GM21360 (cell line): Measurements from ENCODE around the gene DIP2A.
"Not testable (repeated sequence)": the region's sequence is repeated elsewhere in the genome, so short reads cannot be mapped to it uniquely, and the experiment has no call there.

Experiments
- ATAC-seq: cut with Tn5 transposase; IDR thresholded peaks from one replicate; pipeline ENCODE4 v1.9.1; 2021; ENCODE audit warnings: mild to moderate bottlenecking, moderate library complexity; ENCODE audit not compliant: unreplicated experiment

Gene DIP2A

DNA sequence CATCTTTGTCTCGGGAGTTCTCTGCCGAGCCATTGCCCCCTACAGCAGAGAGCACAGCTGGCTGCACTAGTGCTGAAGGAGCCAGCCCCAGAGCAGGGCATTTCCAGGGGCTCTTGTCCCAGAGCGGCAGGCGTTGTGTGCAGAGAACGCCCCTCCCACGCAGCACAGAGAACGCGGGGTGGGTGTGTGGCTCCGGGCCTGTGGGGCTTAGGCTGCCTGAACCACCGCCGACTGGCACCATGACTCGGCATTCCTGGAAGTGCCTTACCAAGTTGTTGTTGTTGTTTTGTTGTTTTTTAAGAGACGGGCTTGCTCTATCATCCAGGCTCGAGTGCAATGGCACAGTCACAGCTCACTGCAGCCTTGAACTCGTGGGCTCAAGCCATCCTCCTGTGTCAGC, 15.8 kb upstream of the DIP2A start:
- ATAC-seq: no peak

DNA sequence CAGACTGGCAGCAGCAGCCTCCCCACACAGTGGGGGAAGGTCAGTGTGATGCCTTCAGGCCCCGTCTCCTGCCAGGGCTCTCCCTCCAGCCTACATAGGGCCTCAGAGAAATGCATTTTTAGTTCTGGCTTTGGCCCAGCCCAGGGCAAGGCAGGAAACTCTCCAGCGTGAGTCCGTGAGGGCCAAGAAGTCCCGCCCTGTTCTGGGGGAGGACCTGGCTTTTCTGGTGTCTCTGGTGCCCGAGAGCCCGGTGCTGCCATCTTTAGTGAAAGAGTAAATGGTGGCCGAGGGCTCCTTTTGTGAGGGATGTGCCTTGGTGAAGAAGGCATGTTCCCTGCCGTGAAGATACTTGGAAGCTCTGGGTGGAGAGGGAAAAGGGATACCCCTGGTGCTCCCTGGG, 14.8 kb upstream of the DIP2A start:
- ATAC-seq: no peak

DNA sequence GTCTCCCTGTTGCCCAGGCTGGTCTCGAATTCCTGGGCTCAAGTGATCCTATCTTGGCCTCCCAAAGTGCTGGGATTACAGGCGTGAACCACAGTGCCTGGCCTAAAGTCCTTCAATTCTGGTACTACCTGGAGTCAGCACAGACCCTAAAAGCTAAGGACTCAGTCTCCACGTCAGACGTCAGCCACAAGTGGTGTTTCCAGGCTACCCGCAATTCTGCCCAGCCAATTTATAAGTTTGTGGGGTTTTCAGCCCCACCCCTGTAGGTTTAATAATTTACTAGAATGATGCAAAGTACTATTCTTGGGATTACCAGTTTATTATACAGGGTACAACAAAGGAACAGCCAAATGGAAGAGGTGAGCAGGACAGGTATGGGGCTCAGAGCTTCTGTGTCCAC, 10.6 kb upstream of the DIP2A start:
- ATAC-seq: no peak

DNA sequence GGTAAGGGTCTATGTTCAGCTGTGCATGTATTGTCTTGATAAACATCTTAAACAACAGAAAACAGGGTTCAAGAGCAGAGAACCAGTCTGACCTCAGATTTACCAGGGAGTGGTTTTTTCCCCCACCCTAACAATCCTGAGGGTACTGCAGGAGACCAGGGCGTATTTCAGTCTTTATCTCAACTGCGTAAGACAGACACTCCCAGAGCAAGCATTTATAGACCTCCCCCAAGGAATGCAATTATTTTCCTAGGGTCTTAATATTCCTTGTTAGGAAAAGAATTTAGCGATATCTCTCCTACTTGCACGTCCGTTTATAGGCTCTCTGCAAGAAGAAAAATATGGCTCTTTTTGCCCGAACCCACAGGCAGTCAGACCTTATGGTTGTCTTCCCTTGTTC, 9.8 kb upstream of the DIP2A start:
- not testable (repeated sequence) for ATAC-seq

DNA sequence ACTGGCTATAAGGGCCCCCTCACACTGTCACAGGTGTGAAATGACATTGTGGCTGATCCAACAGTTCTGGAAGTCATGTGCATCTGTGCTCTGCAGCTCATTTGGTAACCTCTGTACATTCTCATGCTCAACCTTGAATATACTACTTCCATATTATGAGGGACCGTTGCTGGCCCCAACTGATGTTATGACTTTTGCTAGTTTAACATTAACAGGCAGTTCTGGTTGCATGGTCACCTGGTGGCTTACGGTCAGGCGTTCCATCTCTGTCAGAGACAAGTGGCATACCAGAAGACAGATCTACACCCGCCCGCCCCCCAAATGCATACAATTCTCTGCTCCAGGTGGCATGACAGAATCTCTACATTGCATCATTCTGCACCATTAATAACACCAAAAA, 6.0 kb upstream of the DIP2A start:
- ATAC-seq: no peak

DNA sequence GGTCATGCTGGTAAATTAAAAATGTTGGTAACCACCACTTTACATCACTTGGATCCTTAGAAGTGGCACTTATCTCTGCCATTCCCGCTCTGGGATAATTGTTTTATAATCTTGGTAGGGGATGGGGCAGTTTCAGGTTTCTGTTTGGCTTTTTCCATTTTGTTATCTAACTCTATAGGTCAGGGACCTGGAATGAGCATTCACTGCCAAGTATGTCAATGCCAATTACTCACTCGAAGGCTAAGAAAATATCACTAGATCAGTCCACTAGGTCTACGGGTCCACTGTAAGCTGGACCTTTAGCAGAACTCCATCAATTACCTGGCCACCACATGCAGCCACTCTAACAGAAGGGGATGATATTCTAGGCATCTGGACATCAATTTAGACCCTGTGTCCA, 4.5 kb upstream of the DIP2A start:
- ATAC-seq: no peak

DNA sequence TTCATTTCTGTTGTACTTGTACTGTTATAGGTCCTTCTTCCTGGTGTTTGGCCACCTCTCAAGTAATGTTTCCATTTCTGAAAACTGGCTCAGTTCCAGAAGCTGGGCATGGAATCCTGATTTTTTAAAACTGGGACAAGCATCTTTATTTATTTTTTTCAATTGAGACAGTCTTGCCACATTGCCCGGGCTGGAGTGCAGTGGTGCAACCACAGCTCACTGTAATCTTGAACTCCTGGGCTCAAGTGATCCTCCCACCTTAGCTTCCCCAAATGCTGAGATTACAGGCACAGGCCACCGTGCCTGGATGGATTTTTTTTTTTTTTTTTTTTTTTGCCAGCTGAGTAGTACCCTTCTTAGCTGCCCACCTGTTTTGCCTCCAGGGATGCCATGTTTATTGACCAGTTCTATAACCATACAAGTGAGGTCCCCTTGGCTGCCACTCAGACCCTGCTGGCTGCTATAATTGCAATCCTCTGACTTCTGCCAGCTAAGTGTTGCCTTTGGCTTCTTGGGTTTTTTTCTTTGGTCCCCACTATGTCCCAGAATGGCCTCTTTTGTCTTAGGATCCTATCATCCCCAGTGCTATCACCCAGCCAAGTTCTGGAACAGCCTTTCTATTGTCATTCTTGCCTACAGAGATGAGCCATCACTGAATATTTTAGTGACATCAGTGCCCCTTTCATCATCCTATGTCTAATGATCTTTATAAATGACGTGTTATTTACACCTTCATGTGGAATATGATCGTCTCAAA, 3.9 kb upstream of the DIP2A start:
- ATAC-seq: no peak

DNA sequence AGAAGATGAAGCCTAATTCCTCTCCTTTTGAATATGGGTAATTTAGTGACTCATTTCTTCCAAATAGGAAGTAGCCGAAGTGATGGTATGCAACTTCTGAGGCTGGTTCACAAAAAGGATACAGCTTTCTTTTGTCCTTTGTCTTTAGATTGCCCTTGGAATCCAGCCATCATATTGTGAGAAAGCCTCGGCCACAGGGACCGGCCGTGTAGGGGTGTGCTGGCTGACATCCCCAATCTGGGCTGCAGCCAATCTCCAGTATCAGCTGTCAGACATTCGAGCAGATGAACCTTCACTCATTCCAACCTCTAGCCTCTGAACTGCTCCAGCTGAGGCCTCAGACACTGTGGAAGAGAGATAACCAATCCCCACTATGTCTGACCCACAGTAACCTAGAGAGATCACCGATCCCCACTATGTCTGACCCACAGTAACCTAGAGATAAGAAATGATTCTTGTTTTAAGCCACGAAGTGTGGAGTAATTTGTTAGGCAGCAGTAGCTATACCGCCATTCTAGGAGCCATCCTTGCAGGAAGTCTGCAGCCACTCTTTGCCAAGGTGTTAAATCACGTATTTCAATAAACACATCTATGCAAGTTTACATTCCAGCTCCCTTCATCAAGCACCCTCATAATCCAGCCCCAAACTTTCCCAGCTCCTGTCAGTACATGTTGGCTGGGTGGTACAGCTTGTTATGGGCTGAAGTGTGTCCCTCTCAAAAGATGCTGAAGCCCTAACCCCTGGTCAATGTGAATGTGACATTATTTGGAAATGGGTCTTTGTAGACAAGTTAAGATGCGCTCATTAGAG, 2.9 kb upstream of the DIP2A start:
- no peak for ATAC-seq

DNA sequence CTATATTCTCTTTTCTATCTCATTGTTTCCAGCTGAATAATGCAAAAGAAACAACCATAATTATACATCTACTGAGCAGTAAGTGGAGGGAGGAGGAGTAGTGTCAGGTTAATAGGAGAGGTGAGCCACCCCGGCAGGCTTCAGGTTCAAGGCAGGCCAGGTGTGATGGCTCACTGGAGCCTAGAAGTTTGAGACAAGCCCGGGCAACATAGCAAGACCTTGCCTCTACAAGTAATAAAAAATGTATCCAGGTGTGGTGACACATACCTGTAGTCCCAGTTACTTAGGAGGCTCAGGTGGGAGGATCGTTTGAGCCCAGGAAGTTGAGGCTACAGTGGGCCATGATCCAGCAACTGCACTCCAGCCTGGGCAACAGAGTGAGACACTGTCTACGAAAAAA, 1.9 kb upstream of the DIP2A start:
- no peak for ATAC-seq

DNA sequence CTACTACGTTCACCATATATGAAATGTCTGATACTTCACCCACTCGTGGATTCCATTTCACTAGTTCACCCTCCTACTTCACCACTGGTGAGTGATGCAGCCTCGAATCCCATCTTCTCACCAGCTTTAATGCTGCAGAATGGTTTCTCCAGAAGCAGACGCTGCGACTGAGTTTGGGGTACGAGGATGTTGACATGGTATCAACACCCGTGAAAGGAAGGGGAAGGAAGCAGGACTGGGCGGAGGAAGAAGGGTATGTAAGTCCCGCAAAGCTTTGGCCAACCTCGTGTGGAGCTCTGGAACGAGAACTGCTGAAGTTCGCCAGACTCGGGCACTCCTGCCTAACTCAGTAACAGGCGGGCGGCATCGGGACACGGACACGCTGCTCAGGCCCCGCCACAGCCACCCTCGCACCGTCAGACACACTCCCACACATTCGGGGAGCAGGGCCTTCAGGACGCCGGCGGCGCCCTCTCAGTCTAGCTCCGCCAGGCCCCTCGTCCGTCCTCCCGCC, 833 bp upstream of the DIP2A start:
- peak; percentile 12 for ATAC-seq

DNA sequence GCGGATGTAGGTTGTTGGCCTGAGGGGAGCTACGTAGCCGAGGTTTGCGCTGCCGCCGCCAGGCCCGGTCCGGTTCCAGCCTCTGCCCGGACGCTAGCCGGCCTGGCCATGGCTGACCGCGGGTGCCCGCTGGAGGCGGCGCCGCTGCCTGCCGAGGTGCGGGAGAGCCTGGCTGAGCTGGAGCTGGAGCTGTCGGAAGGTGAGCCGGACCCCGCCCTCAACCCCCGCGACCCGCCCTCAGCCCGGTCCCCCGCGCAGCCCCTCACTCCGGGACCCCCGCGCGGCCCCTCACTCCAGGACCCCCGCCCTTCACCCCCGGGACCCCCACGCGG, 299 bp downstream of the DIP2A start:
- no peak for ATAC-seq

DNA sequence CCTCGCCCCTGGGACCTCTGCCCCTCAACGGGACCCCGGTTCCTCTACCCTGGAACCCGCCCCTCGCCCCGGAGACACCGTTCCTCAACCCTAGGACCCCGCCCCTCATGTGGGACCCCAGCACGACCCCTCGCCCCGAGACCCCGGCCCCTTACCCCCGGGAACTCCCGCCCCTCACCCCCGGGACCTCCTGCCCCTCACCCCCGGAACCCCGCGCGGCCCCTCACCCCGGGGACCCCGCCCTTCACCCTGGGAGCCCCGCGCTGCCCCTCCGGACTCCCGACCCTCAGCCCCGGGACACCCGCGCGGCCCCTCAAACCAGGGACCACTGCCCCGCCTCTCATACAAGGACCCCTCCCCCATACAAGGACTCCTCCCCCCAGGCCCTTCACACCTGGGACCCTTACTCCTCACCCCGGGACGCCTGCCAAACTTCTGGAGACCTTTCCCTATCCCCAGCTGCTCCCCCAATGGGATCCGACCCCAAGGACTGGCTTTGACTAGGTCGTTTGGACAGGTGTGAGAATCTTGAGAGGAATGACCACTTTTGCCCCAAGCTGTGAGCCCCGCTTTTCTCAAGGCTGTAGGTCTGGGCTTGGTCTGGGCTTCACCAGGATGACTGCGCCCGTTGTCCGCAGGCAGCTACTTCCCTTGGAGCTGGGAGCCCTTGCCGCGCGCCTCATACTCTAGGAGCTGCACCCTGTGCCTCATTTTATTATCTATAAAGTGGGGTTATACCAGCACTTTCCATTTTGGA, 843 bp downstream of the DIP2A start:
- ATAC-seq: no peak

DNA sequence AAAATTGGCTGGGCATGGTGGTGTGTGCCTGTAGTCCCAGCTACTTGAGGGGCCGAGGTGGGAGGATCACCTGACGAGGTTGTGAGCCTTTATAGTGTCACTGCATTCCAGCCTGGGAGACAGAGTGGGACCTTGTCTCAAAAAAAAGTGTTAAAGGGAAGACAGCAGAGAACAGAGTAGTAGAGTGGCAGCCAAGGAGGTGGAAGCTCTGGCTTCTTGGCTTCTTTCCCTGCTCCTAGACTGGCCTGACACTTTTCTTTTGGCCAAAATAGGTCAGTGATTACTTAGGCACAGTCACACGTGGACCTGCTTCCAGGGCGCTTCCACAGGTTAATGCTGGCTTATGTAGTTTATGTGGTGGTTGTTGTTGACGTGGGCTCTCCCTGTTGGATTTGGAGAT, 3.2 kb downstream of the DIP2A start:
- ATAC-seq: no peak

DNA sequence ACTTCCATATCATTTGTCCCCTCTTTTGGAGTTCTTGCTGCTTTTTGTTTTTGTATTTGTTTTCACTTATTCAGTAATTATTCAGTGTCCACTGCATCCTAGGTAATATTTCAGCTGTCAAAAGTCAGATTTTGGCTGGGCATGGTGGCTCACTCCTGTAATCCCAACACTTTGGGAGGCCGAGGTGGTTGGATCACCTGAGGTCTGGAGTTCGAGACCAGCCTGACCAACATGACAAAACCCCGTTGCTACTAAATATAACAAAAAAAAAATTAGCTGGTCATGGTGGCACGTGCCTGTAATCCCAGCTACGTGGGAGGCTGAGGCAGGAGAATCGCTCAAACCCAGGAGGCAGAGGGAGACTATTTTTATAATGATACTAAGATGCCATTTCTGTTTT, 6.5 kb downstream of the DIP2A start:
- not testable (repeated sequence) for ATAC-seq

DNA sequence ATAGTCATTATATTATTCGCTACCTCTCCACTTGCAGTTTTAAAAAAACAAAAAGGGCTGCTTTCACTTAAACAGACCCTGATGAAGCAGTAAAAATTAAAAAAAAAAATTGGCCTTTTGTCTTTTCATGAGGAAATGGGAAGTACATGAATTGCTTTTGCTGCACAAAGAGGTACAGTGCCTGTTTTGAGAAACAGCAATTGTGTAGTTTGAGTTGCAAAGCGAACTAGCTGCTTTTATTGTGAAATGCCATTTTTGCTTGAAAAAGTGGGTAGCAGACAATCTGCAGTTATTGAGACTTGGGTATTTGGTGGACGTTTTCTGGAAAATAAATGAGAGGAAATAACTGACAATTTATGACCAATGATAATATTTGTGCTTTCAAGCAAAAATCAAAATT, 7.0 kb downstream of the DIP2A start:
- ATAC-seq: no peak

DNA sequence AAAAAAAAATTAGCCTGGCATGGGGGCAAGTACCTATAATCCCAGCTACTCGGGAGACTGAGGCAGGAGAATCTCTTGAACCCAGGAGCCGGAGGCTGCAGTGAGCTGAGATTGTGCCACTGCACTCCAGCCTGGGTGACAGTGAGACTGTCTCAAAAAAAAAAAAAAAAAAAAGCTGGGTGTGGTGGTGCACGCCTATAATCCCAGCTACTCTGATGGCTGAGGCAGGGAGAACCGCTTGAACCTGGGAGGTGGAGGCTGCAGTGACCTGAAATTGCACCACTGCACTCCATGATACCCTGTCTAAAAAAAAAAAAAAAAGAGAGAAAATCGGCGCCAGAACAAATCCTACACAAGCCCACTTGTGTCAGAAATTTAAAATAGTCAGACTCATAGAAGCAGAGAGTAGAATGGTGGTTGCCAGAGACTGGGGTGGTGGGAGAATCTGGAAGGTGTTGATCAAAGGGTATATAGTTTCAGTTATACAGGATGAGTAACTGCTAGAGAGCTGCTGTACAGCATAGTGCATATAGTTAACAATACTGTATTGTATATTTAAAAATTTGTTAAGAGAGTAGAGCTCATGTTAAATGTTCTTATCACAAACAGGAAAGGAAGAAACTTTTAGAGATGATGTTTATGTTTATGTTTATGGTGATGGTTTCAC, 9.6 kb downstream of the DIP2A start:
- ATAC-seq: no peak

DNA sequence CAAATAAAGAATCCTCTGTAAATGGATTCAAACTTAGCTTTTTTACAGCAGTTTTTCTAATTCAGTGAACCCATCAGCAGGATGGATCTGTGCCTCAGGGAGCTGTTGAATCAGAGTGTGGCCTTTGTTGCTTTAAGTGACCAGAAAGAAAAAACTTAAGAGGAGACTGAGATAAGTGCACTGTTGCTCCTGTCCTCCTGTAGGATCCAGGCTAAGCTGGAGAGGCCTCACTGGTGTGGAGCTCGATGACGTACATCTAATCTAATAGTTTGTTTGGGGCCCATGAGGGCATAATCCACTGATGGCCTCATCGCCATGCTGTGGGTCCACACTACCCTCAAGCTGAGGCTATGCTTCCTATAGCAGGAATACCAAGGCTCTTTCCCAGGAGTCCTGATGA, 10.6 kb downstream of the DIP2A start:
- ATAC-seq: no peak

DNA sequence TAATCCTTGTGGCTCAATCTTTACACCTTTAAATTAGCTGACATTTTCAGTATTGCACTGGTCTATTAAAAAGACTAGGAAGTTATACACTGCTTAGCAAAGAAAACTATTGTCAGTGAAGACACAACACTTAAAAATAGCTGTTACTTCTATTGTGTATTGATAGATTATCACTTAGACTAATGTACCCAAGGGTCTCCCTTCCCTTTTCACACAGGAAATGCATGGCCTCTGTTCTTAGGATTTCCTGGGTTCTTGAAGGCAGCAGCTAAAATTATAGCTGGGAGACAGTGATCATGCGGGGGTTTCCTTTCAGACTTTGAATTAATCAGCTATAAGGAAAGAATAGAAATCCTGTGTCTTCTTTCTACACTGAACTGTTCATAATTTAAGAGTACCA, 12.8 kb downstream of the DIP2A start:
- no peak for ATAC-seq

DNA sequence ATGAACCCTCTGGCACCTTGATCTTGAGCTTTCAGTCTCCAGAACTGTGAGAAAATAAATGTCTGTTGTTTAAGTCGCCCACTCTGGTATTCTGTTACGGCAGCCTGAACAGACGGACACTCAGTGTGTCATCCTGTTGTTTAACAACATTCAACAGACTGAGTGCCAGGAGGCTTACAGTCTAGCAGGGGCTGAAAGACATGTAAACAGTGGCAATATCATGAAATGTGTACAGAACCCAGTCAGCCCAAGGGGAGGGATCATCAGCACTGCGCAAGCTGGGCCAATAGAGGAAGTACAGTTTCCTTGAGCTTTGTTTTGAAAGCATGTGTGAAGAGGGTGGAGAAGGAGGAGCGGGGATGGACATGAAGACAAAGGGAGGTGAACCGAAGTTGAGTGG, 13.6 kb downstream of the DIP2A start:
- no peak for ATAC-seq

DNA sequence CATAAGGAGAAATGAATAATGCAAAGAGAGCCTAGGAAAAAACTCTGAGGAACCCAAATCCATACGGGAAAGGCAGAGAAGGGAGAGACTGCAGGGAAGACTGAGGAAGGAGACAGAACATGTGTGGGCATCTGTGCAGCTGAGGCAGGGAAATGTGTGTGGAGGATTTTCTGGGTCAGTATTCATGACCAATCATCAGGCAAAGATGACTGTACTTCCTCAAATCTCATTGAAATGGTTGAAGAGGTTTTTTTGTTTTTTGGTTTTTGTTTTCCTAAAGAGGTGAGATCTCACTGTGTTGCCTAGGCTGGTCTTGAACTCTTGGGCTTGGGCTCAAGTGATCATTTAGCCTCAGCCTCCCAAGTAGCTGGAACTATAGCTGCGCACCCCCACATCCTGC, 15.7 kb downstream of the DIP2A start:
- no peak for ATAC-seq

DNA sequence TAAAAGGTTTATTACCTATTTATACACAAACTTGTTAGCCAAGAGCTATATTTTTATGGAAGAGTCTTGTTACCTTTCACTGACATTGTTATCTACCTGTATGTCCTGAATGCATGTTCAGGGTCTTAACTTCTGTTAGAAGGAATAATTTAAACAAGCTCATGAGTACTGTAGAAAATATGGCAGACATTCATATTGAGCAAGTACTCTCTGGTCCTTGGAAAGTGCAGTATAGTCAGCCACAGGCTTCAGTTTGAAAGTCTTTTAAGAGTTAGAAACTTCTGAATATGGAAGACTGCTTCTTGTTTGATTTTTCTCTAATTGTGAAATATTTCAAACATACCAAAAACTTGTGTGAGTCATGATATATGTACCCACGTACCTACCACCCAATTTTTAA, 16.6 kb downstream of the DIP2A start:
- ATAC-seq: no peak
